GM18517 (cell line): ENCODE results near the gene HTATSF1.

Source experiments
- ATAC-seq: cut with Tn5 transposase; IDR thresholded peaks from one replicate; pipeline ENCODE4 v1.9.1; 2021; ENCODE audit warnings: mild to moderate bottlenecking, moderate library complexity; ENCODE audit not compliant: unreplicated experiment

Gene HTATSF1

DNA sequence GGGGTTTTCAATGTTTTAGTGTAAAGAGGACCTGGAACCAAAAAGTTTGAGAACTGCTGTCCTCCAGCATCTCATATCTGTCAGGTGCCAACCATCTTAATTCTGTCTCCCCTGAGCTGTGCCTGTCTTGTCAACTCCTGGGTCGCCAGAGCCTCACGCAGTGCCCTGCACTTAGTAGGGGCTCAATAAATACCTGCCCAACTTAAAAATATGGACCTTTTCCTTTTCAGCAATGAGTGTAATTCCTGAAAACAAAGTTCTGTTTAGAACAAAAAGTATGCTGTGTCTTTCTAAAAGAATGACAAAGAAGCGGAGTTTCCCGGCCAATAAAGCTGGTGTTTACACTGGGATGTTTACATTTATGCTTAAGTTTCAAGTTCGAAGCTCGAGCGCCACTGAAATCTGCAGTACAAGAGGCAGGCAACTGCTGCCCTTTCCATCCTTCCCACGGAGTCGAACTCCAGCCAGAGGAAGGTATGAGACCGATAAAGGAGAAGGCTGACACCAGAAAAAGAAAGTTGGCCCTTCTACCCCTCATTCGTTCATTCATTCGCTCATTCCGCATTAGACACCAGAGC is 1.1 kb upstream of the HTATSF1 start:
- peak; percentile 3 for ATAC-seq

DNA sequence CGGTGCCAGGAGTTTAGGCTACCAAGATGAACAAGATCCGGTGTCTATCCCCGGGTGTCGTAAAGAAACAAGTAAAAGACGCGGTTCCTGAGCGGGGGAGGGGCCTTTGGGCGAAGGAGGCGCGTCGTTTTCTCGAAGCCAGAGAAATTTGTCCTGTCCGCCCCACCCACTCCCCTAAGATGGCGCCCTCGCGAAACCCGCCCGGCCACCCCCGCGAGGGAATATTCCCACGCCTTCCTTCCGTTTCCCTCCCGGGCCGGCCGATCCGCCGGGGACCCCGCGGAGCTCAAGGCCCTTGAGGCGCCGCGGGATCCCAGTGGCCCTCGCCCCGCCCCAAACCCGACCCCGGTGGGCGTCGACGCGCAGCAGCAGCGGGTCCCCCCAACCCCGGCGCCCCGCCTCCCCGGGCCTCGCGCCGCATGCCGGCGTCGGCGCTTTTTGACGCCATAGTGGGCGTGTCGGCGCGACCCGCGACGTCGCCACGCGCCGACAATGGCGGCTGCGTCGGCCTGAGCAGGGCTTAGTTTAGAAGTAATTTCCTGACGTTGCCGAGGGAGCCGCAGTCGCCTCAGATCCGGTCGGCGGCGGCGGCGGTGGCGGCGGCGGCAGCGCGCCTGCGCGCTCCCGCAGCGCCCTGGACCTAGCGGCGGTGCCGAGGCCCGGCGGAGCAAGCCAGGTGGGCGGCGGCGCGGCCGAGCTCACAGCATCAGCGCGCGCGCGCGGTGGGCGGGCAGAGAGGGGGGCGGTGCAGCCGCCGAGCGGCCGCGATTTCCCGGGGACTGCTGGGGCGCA is 432 bp upstream of the HTATSF1 start:
- peak; percentile 75 for ATAC-seq

DNA sequence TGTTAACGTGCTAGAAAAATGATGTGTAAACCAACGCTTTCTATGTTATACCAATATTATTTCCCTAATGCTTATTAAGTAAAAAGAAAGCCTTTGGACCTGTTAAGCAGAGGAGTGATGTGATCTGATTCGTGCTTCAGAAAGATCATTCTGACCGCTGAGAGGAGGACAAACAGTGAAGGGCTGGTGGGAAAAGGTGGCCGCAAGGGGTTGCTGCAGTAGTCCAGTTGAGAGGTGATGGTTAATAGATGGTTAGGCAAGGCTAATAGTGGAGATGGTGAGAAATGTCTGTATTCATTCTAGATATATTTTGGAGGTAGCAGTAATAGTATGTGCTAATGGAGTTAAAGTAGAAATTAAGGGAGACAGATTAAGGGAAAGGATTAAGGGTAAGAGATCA is 21.7 kb downstream of the HTATSF1 start:
- no peak for ATAC-seq

GRCh38 chrX:136523770-136524169 is 26.4 kb downstream of the HTATSF1 start:
- ATAC-seq, result no peak

GRCh38 chrX:136525738-136526606 is 28.6 kb downstream of the HTATSF1 start:
- no peak for ATAC-seq

GRCh38 chrX:136528645-136529315 is 31.4 kb downstream of the HTATSF1 start:
- no peak for ATAC-seq

DNA sequence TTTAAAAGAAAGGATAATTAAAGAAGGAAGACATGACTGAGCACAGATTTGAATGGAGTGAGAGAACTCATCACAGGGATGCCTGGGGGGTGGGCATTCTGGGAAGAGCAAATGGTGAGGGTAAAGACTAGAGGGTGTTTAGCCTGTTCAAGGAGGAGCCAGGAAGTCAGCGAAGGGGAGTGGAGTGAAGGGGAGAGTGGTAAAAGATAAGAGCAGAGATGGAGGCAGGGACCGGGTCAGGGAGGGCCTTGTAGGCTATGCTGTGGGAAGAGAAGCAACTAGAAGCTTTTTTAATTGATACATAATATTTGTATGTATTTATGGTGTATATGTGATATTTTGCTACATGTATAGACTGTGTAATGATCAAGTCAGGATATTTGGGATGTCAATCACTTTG is 32.4 kb downstream of the HTATSF1 start:
- no peak for ATAC-seq

- no peak for ATAC-seq
Measured at GRCh38 chrX:136531951-136532350, 34.6 kb downstream of the HTATSF1 start, which contains the start of gene VGLL1. VGLL1 (plus strand) TSS chrX:136532215; CDS start chrX:136536021, 3,806 bp downstream.

DNA sequence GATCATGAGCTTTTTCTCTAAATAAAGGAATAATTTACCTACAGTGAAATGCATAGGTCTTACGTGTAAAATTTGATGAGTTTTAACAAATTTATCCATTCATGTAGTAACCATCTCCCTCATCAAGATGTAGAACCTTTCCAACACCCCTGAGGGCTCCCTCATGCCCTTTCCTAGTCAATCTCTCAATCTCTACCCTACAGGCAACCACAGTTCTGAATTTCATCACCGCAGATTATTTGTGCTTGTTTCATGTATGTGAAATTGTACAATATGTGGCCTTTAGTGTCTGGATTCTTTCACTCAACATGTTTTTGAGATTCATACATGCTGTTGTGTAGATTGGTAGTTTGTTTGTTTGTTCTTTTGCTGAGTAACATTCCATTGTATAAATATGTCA is 36.7 kb downstream of the HTATSF1 start:
- ATAC-seq, result no peak

GRCh38 chrX:136538811-136539210 is 41.4 kb downstream of the HTATSF1 start:
- ATAC-seq, result no peak

GRCh38 chrX:136540226-136540625 is 42.8 kb downstream of the HTATSF1 start:
- ATAC-seq, result no peak

GRCh38 chrX:136541294-136541693 is 43.9 kb downstream of the HTATSF1 start:
- ATAC-seq, result no peak

DNA sequence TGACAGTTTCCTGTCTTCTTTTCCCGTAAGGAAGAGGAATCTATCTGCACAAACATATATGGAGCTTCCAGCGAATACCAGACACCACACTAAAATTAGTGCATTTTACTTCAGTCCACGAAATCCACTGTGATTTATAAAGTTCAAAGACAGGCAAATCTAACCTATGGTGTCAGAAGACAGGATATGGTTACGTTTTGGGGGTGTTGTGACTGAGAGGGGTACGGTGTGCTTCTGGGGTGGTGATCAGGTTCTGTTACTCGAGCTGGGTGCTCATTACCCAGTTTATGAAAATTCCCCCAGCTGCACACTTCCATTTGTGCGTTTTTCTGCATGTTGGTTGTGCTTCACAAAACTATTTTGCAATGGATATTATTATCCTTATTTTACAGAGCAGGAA is 44.9 kb downstream of the HTATSF1 start:
- no peak for ATAC-seq

GRCh38 chrX:136546371-136546781 is 49.0 kb downstream of the HTATSF1 start:
- ATAC-seq, result no peak

GRCh38 chrX:136549226-136549625 is 51.8 kb downstream of the HTATSF1 start:
- no peak for ATAC-seq

DNA sequence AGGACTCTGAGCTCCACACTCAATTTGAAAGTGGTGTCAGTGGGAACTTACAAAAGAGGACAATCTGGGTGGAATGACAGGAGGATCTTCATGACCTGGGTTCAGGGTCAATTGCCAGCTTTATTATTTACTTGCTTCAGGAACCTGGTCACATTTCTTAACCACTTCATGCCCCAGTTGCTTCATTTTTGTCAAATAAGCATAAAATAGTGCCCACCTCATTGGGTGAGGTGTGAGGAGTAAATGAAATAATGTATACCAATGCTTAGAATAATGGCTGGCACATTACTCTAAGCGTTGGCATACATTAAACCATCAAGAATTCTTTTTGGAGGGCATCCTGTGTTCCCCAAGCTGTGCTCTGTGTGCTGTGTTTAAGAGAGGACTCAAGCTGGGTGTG is 54.0 kb downstream of the HTATSF1 start:
- ATAC-seq, result no peak

- no peak for ATAC-seq
Measured at GRCh38 chrX:136555694-136556093, 58.3 kb downstream of the HTATSF1 start.
